HG03378 (cell line): Measurements from ENCODE around the gene SUCO.
"Not testable (repeated sequence)": the region's sequence is repeated elsewhere in the genome, so short reads cannot be mapped to it uniquely, and the experiment has no call there.

Experiments used
- ATAC-seq: cut with Tn5 transposase; IDR thresholded peaks from one replicate; pipeline ENCODE4 v1.9.1; 2021; ENCODE audit warnings: mild to moderate bottlenecking, moderate library complexity; ENCODE audit not compliant: unreplicated experiment

SUCO gene

GRCh38 chr1:172603816-172604215, 70.9 kb downstream of the SUCO start:
- no peak for ATAC-seq

DNA sequence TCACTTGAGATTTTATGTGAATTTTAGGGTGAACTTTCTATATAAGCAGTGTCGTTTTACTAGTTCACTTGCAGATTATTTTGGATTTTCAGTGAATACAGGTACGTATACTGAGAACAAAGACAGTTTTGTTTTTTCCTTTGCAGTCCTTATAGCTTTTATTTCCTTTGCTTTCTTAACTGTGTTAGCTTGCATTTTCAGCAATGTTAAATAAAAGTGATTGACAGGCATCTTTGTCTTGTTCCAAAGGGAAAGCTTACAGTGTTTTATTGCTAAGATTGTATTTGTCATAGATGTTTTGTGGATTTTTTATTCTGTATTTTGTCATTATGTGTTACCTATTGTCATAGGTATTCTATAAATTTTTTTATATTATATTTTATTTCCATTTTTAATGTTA, 72.7 kb downstream of the SUCO start:
- no peak for ATAC-seq

- ATAC-seq = no peak
Observed at GRCh38 chr1:172607145-172607544, 74.2 kb downstream of the SUCO start.

DNA sequence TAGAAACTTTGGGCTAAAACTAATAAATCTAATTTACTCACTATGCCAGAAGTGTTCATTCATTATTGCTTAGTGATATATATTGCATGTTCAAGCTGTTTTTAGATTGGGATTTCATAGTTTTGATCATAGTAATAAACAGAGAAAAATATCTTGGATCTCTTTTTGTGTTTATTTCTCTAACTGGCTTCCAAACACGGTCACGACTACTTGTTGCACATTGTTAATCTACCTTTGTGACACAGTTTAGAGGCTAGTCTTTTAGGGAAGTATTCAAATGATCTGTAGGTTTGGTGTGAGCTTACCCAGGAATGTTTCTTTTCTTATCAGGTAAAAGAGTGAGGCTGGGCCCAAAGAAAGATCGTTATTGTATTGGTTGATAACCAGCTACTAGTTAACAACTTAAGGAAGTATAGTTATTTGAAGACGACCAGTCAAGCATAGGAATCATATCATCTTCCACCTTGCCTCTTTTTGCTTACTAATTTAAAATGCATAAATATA, 75.2 kb downstream of the SUCO start:
- ATAC-seq = no peak

DNA sequence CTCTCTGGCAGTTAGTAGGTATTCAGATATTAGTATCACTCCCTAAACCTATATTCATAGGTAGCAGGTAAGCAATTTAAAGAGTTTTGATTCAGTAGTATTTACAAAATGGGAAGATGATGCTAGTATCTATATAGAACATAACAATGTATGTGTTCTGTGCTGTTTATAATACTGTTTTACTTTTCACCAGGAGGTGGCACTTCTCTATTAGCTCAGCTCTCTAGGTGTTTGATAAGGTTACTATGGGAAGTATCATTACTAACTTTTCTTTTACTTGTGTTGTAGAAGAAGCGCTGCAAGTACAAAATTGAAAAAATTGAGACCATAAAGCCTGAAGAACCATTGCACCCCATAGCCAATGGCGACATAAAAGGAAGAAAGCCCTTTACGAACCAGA, 76.6 kb downstream of the SUCO start:
- ATAC-seq = no peak

GRCh38 chr1:172612478-172612877, 79.5 kb downstream of the SUCO start:
- no peak for ATAC-seq

GRCh38 chr1:172613294-172613693, 80.3 kb downstream of the SUCO start:
- no peak for ATAC-seq

DNA sequence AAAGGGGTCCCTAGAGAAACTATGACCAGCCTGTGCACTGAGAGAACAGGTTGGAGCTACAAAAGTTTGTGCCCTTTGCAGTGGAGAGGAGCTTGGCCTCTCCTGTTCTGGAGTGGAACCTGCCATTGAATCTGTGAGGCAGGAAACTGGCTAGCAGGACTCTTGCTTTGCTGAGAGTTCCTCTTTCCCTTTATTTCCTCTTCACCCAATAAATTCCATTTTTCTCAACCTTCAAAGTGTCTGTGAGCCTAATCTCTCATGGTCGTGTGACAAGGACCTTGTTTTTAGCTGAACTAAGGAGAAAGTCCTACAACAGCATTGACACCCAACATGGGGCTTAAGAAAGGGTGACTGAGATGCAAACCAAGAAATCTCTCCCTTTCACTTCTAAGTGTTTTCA, 83.2 kb downstream of the SUCO start:
- no peak for ATAC-seq

- no peak for ATAC-seq
Observed at GRCh38 chr1:172616636-172617035, 83.7 kb downstream of the SUCO start.

DNA sequence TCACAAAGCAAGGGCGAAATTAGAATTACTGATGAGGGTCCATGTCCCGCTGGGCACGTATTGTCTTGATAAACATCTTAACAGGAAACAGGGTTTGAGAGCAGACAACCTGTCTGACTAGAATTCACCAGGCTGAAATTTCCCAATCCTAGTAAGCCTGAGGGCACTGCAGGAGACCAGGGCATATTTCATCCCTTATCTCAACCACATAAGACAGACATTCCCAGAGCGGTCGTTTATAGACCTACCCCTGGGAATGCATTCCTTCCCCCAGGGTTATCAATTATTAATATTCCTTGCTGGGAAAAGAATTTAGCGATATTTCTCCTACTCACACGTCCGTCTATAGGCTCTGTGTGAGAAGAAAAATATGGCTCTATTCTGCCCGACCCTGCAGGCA, 87.7 kb downstream of the SUCO start:
- not testable (repeated sequence) for ATAC-seq

DNA sequence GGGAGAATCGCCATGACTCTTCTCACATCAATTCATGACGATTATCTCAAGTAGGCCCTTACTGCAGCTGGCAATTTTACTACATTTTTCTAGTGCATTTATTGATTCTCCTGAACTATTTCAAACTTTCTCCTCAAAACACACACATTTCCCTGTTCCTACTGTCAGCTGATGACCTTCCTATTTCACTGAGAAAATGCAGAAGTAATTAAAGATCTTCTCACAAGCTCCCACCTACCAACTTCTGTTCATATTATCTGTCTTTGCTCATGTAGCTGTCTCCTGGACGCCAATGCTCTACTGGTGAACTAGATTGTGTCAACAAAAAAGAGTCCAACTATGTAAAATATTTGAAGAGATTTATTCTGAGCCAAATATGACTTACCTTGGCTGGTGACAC, 89.6 kb downstream of the SUCO start:
- ATAC-seq = no peak

DNA sequence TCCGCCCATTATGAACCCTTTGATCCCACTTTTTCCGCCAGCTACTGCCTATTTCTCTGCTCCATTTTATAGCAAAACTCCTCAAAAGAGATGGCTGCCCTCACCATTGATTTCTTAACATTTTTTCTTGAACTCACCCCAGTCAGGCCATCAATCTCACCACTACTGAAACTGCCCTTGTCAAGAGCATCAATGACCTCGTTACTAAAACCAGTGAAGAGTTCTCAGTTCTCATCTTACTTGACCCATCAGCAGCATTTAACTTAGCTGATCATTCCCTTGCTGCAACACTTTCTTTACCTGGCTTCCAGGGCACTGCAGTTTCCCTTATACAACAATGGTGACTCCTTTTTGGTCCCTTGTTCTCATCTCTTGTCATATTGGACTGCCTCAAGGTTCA, 90.8 kb downstream of the SUCO start:
- ATAC-seq = no peak

GRCh38 chr1:172626845-172627244, 93.9 kb downstream of the SUCO start:
- no peak for ATAC-seq

GRCh38 chr1:172627702-172628101, 94.8 kb downstream of the SUCO start:
- ATAC-seq = no peak

GRCh38 chr1:172628401-172628800, 95.5 kb downstream of the SUCO start:
- no peak for ATAC-seq

GRCh38 chr1:172629170-172629569, 96.2 kb downstream of the SUCO start:
- ATAC-seq = no peak

GRCh38 chr1:172629638-172630037, 96.7 kb downstream of the SUCO start:
- no peak for ATAC-seq

DNA sequence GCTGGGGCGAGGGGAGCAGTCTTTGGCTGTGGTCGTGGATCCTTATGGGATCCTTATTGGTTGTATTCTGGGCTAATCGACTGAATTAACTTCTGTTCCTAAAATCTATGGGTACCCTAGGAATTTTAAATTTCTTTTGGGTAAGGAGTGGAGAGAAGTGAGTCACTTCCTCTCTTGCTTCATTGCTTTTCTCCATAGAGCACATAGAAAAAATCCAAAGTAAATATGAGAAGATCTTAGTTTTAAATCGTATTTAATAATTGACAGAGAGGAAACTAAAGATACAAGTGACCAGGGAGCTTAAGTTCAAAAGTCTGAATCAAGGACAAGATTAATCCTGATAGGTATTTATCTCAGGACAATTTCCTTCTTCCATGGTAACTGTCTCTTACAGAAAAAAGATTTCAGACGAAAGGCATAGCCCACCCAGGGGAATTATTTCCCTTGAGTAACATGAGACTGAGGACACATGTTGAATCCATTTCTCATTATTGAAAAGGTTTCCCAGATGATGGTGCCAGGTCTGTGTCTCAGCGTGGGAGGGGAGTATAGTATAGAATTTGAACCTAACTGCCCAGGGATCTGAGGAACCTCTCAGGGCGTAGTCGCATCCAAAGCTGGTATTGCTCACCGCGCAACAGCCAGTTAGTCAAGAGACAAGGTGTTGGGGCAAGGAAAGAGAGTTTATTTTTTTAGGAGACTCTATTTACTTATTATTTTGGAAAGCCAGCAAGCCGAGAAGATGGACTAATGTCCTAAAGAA, 97.3 kb downstream of the SUCO start:
- ATAC-seq = no peak

- no peak for ATAC-seq
Observed at GRCh38 chr1:172630868-172631267, 97.9 kb downstream of the SUCO start.

- no peak for ATAC-seq
Observed at GRCh38 chr1:172637522-172637921, 104.6 kb downstream of the SUCO start.

DNA sequence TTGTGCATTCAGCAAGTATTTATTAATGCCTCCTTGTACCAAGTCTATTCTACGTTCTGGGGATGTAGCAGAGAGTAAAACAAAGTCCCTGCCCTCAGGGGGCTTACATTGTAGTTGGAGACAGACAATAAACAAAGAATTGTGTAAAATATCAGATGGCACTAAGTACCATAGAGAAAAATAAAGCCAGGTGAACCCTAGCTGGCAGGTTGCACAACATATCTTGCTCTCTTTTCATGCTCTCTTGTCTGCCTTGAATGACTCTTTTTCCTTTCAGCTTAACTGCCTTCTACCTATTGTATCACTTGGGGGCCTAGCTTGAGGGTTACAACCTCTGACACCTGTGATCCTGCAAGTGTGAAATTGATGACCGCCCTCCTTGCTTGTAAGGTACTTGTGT, 105.3 kb downstream of the SUCO start:
- no peak for ATAC-seq

GRCh38 chr1:172638885-172639831, 106.2 kb downstream of the SUCO start:
- ATAC-seq = no peak
